ENCODE results near the gene RASA3. TPM values are rescaled to one million over a fixed set of nuclear protein-coding genes. Genes with fewer than 3 reads are reported as not detected.

The RASA3 gene
- total RNA-seq, 6 experiments from 2014 or later = 3.5 to 7.9 (median 4.6) TPM

- H3K9me3 ChIP-seq = no peaks in the 10 kb centered on the region
- H3K27me3 ChIP-seq = no peaks in the 10 kb centered on the region
- no peaks in the 10 kb centered on the region for H3K36me3 ChIP-seq
- no peak overlapping the region for H3K27ac ChIP-seq
- DNase-seq (no peak), ATAC-seq (no peak)
- H3K4me3 ChIP-seq = no peak overlapping the region
- intact Hi-C loops (cut with DNase I) = no loop called here
- TF ChIP-seq, protein P1, sequence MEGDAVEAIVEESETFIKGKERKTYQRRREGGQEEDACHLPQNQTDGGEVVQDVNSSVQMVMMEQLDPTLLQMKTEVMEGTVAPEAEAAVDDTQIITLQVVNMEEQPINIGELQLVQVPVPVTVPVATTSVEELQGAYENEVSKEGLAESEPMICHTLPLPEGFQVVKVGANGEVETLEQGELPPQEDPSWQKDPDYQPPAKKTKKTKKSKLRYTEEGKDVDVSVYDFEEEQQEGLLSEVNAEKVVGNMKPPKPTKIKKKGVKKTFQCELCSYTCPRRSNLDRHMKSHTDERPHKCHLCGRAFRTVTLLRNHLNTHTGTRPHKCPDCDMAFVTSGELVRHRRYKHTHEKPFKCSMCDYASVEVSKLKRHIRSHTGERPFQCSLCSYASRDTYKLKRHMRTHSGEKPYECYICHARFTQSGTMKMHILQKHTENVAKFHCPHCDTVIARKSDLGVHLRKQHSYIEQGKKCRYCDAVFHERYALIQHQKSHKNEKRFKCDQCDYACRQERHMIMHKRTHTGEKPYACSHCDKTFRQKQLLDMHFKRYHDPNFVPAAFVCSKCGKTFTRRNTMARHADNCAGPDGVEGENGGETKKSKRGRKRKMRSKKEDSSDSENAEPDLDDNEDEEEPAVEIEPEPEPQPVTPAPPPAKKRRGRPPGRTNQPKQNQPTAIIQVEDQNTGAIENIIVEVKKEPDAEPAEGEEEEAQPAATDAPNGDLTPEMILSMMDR (IDR thresholded peaks at IDR 0.05) = no peak
- TF ChIP-seq POLR2A (IDR thresholded peaks at IDR 0.05) = no peak
- WGBS (ENCODE audit: insufficient coverage, low coverage, low lambda C conversion rate, missing lambda C conversion rate) = 90% methylated on average over 14 of the region's 21 CpGs
- no peaks in the 10 kb centered on the region for H3K4me1 ChIP-seq
These were observed 119.5 kb downstream of the RASA3 start for GRCh38 chr13:114012921-114013320.

DNA sequence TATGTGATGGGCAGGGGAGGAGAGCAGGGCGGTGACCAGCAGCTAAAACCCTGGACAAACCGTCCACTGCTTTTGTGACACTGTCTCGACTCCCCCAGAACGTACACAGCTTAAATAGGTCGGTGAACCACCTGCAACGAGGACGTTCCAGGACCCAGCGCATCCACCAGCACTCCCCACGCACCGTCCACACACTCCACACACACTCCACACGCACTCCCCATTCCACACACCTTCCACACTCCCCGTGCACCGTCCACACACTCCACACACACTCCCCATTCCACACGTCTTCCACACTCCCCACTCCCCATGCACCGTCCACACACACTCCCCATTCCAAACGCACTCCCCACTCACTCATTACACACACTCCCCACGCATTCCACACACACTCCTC is 120.3 kb downstream of the RASA3 start:
- DNase-seq = no peak
- 89% methylated on average over 16 of the region's 17 CpGs for WGBS (ENCODE audit: insufficient coverage, low coverage, low lambda C conversion rate, missing lambda C conversion rate)
- H3K9me3 ChIP-seq = no peaks in the 10 kb centered on the region

GRCh38 chr13:114011226-114011625 is 121.2 kb downstream of the RASA3 start:
- Histone ChIP-seq H3K27ac (no peak overlapping the region), H3K9me3 (no peaks in the 10 kb centered on the region), H3K27me3 (no peaks in the 10 kb centered on the region), H3K4me3 (no peak overlapping the region), H3K36me3 (no peaks in the 10 kb centered on the region), H3K4me1 (no peaks in the 10 kb centered on the region)
- DNase-seq (peak in 1 of 3 donors; percentile 46), ATAC-seq (no peak)
- intact Hi-C loops (cut with DNase I) = no loop called here
- WGBS (ENCODE audit: insufficient coverage, low coverage, low lambda C conversion rate, missing lambda C conversion rate) = 81% methylated on average over 8 of the region's 19 CpGs
- TF ChIP-seq, protein P1 (IDR thresholded peaks at IDR 0.05) = no peak
- TF ChIP-seq POLR2A (IDR thresholded peaks at IDR 0.05) = no peak

More for the DNA sequence above, 120.3 kb downstream of the RASA3 start:
- Histone ChIP-seq H3K27ac (no peak overlapping the region), H3K4me1 (no peaks in the 10 kb centered on the region), H3K4me3 (no peak overlapping the region), H3K36me3 (no peaks in the 10 kb centered on the region), H3K27me3 (no peaks in the 10 kb centered on the region)
- no peak for ATAC-seq
- intact Hi-C loops (cut with DNase I) = no loop called here
- no peak for TF ChIP-seq POLR2A (IDR thresholded peaks at IDR 0.05)
- TF ChIP-seq, protein P1 (IDR thresholded peaks at IDR 0.05) = no peak

DNA sequence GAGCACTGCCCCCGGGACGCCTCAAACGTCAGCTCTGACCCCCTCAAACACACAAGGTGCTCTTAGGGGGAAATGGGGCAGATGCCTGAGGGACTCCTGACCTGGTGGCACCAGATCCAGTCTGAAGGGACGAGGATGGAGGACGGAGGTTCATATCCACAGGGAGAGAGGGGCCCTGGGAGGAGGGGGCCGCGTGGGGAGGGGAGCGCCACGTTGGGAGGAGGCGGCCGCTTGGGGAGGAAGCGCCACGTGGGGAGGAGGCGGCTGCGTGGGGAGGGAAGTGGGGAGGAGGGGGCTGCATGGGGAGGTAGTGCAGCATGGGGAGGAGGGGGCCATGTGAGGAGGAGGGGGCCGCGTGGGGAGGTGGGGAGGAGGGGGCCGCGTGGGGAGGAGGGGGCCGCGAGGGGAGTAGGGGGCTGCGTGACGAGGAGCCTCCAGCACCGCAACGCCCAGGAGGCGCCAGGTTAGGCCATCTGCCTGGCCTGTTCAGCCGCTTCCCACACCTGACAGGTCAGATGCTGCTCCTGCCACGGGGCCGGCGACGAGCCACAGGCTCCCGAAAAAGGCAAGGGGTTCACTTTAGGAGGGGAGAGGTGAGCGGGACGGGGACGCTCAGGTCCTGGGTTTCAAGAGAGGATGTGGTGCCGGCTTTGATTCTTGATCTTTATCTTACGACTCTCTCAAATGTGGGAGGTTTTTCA is 121.9 kb downstream of the RASA3 start:
- no peaks in the 10 kb centered on the region for H3K4me1 ChIP-seq
- TF ChIP-seq, protein P1 (IDR thresholded peaks at IDR 0.05) = no peak
- TF ChIP-seq POLR2A (IDR thresholded peaks at IDR 0.05) = no peak
- intact Hi-C loops (cut with DNase I) = no loop called here
- no peaks in the 10 kb centered on the region for H3K36me3 ChIP-seq
- WGBS (ENCODE audit: insufficient coverage, low coverage, low lambda C conversion rate, missing lambda C conversion rate) = 90% methylated on average over 35 of the region's 37 CpGs
- H3K4me3 ChIP-seq = no peak overlapping the region
- no peaks in the 10 kb centered on the region for H3K27me3 ChIP-seq
- no peak overlapping the region for H3K27ac ChIP-seq
- DNase-seq (peak in 1 of 3 donors; percentile 43), ATAC-seq (peak in 1 of 4 donors; percentile 28)
- H3K9me3 ChIP-seq = no peaks in the 10 kb centered on the region

All from right lobe of liver (tissue), 6 donors.